ENCODE results near the gene PACSIN2. TPM values are rescaled to one million over a fixed set of nuclear protein-coding genes. Genes with fewer than 3 reads are reported as not detected.

Gene PACSIN2
- total and polyA plus RNA-seq, 10 of the 15 experiments (the other 5 are each of a cell fraction or from before 2014, with no cell fraction given) = 0.93 to 78.7 (median 46.8) TPM

DNA sequence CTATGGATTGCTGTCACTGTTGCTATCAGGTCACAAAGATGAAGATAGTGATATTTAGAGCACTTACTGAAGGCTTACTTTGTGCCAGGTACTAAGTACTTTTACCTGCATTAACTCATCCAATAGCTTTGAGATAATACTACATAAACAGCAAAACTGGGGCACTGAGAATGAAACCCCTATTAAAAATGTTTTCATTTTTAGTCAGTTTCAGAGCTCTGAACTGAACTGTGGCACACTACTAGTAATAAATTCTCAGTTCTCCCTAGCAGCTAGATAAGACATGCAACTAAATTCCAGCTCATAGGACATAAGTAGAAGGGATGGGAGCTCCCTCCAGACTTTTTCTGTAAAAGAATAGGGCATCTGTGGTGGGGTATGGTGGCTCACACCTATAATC is 181.8 kb downstream of the PACSIN2 start (continued):
- TF ChIP-seq, protein P1, sequence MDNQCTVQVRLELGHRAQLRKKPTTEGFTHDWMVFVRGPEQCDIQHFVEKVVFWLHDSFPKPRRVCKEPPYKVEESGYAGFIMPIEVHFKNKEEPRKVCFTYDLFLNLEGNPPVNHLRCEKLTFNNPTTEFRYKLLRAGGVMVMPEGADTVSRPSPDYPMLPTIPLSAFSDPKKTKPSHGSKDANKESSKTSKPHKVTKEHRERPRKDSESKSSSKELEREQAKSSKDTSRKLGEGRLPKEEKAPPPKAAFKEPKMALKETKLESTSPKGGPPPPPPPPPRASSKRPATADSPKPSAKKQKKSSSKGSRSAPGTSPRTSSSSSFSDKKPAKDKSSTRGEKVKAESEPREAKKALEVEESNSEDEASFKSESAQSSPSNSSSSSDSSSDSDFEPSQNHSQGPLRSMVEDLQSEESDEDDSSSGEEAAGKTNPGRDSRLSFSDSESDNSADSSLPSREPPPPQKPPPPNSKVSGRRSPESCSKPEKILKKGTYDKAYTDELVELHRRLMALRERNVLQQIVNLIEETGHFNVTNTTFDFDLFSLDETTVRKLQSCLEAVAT (IDR thresholded peaks at IDR 0.05) = no peak
- TF ChIP-seq SIN3A (IDR thresholded peaks at IDR 0.05; ENCODE audit: low read depth, low read length) = no peak
- TF ChIP-seq JUNB (IDR thresholded peaks at IDR 0.05) = peak; percentile 77
- TF ChIP-seq CREM (IDR thresholded peaks at IDR 0.05; ENCODE audit: low read depth) = no peak
- no peak for TF ChIP-seq GABPA (IDR thresholded peaks at IDR 0.05; ENCODE audit: low read depth)
- no peak for TF ChIP-seq ZNF622 (IDR thresholded peaks at IDR 0.05)
- no peak for TF ChIP-seq STAT3 (IDR thresholded peaks at IDR 0.05; ENCODE audit: low read depth, low read length)
- TF ChIP-seq STAT1 (conservative IDR thresholded peaks at IDR 0.05) = no peak
- TF ChIP-seq NFYA (IDR thresholded peaks at IDR 0.05; ENCODE audit: borderline replicate concordance, low read depth, low read length) = no peak
- no peak for TF ChIP-seq CREB1 (IDR thresholded peaks at IDR 0.05; ENCODE audit: low read depth)
- no peak for TF ChIP-seq HCFC1 (IDR thresholded peaks at IDR 0.05; ENCODE audit: low read length)

- in situ Hi-C loops (cut with MboI) = no loop called here
- no peaks in the 10 kb centered on the region for H4K20me1 ChIP-seq (ENCODE audit: control insufficient read depth, insufficient read depth)
- H3K4me3 ChIP-seq = no peak overlapping the region
- H3K27ac ChIP-seq (ENCODE audit: control insufficient read depth, insufficient read depth) = no peak overlapping the region
- BruUV-seq (replicated peaks) = no TSS peak
- FAIRE-seq (no peak), DNase-seq (ENCODE audit: low read depth, low spot score) (no peak), ATAC-seq (no peak)
- H3K9me3 ChIP-seq (replicated peaks; ENCODE audit: control insufficient read depth, insufficient read depth, low read length) = no peaks in the 10 kb centered on the region; the same call in 2 of the 3 replicates
- intact Hi-C loops (cut with micrococcal nuclease; ENCODE audit: unreplicated experiment) = no loop called here
- H3K79me2 ChIP-seq (ENCODE audit: control insufficient read depth, insufficient read depth, low read length) = no peaks in the 10 kb centered on the region
- H3K4me1 ChIP-seq (ENCODE audit: control insufficient read depth, insufficient read depth, low read length) = peaks cover 27% of the 10 kb centered on the region
- WGBS (ENCODE audit: insufficient coverage, insufficient replicate concordance, low lambda C conversion rate, missing lambda C conversion rate) = 68% methylated on average over 4 of the region's 4 CpGs
- no peak overlapping the region for H3K9ac ChIP-seq (ENCODE audit: control insufficient read depth, insufficient read depth, low read length)
- ChIA-PET POLR2A (interaction anchor here (0.6 kb wide), 1 partner anchor 58 kb away, joined by 3 read pairs; no protein-coding TSS in a partner anchor), RAD21 (ENCODE audit: unreplicated experiment) (no interaction called here), SMC1A (ENCODE audit: uncharacterized antibody, unreplicated experiment) (interaction anchor here (1.4 kb wide), 1 partner anchor 9 kb away, joined by 3 read pairs; no protein-coding TSS in a partner anchor), CTCF (interaction anchor here (0.6 to 3.6 kb wide), 4 partner anchors 12 to 303 kb away, joined by 3 to 21 read pairs (median 8); no protein-coding TSS in a partner anchor)
- H3K36me3 ChIP-seq (ENCODE audit: control insufficient read depth in 2 of 2, insufficient read depth in 2 of 2, low read length in 1 of 2) = peaks cover 4 to 21% of the 10 kb centered on the region in 2 experiments
- H3K27me3 ChIP-seq (replicated peaks in 1 of 2; ENCODE audit: control insufficient read depth in 2 of 2, insufficient read depth in 2 of 2, low read length in 1 of 2) = no peaks in the 10 kb centered on the region
- no peak overlapping the region for H2AFZ ChIP-seq (ENCODE audit: control insufficient read depth, low read depth, low read length)
- H3K4me2 ChIP-seq (ENCODE audit: control insufficient read depth, insufficient read depth) = no peak overlapping the region
- TF ChIP-seq ATF2 (IDR thresholded peaks at IDR 0.05; ENCODE audit: low read length) = no peak
- no peak for TF ChIP-seq MYB (IDR thresholded peaks at IDR 0.05; ENCODE audit: borderline replicate concordance, low read depth, low read length)
- no peak for TF ChIP-seq CREB1 (IDR thresholded peaks at IDR 0.05; ENCODE audit: low read depth)
- no peak for TF ChIP-seq SREBF2 (IDR thresholded peaks at IDR 0.05; ENCODE audit: low read length)
- no peak for TF ChIP-seq RFX5 (IDR thresholded peaks at IDR 0.05; ENCODE audit: low read depth, low read length)
- TF ChIP-seq EGR1 (IDR thresholded peaks at IDR 0.05; ENCODE audit: borderline replicate concordance in 1 of 2, low read depth in 2 of 2, low read length in 2 of 2) = no peak
- TF ChIP-seq SUPT20H (IDR thresholded peaks at IDR 0.05; ENCODE audit: borderline replicate concordance, control insufficient read depth, low read depth, low read length) = no peak
- TF ChIP-seq MTA3 (IDR thresholded peaks at IDR 0.05; ENCODE audit: borderline replicate concordance, low read length) = no peak
- TF ChIP-seq BMI1 (IDR thresholded peaks at IDR 0.05; ENCODE audit: borderline replicate concordance) = no peak
- no peak for TF ChIP-seq ATF3 (IDR thresholded peaks at IDR 0.05; ENCODE audit: borderline replicate concordance, extremely low read depth, low read depth, low read length)
- TF ChIP-seq FOXM1 (IDR thresholded peaks at IDR 0.05; ENCODE audit: low read depth, low read length) = no peak
- no peak for TF ChIP-seq HDAC6 (IDR thresholded peaks at IDR 0.05; ENCODE audit: unreplicated experiment)
Observed at GRCh38 chr22:42831712-42832111, 183.2 kb downstream of the PACSIN2 start.

Data from GM12878 (cell line).